Spleen (tissue), 11 donors: ENCODE data around the gene ABCC5. TPM values are rescaled to one million over a fixed set of nuclear protein-coding genes. Genes with fewer than 3 reads are reported as not detected.

Experiments
- DNase-seq: peaks from one replicate; pipeline ENCODE4 v3.0.0-alpha.2; 2020
- H3K27ac ChIP-seq, 8 donors: fragments of 200-600 bp; sonication (generic) in 7 of 8; 1 replicate in 4 of 8; 2 replicates in 4 of 8; pipeline versions ENCODE4 v1.5.0 to v1.8.0; 2016 to 2021; ENCODE audit warnings: inconsistent platforms in 4 of 8, mild to moderate bottlenecking in 4 of 8, moderate library complexity in 1 of 8
- H3K27me3 ChIP-seq, 7 donors: fragments of 200-600 bp; sonication (generic) in 6 of 7; replicated peaks in 1 of 7; 1 replicate in 4 of 7; 2 replicates in 3 of 7; pipeline versions ENCODE4 v1.5.0 to v1.8.0; 2016 to 2021; ENCODE audit warnings: inconsistent platforms in 3 of 7, mild to moderate bottlenecking in 1 of 7
- H3K36me3 ChIP-seq, 6 donors: fragments of 200-600 bp; sonication (generic) in 5 of 6; 1 replicate in 4 of 6; 2 replicates in 2 of 6; pipeline versions ENCODE4 v1.5.0 to v1.8.0; 2016 to 2021; ENCODE audit warnings: inconsistent platforms in 2 of 6
- H3K4me1 ChIP-seq, 6 donors: fragments of 200-600 bp; sonication (generic) in 5 of 6; 1 replicate in 3 of 6; 2 replicates in 3 of 6; pipeline versions ENCODE4 v1.5.0 to v1.8.0; 2016 to 2021; ENCODE audit warnings: inconsistent platforms in 3 of 6
- H3K4me3 ChIP-seq, 8 donors: fragments of 200-600 bp; sonication (generic) in 7 of 8; 1 replicate in 4 of 8; 2 replicates in 4 of 8; pipeline versions ENCODE4 v1.5.0 to v1.8.0; 2016 to 2021; ENCODE audit warnings: inconsistent platforms in 4 of 8, mild to moderate bottlenecking in 4 of 8, moderate library complexity in 2 of 8
- H3K9me3 ChIP-seq, 8 donors: fragments of 200-600 bp; sonication (generic) in 7 of 8; 1 replicate in 4 of 8; 2 replicates in 4 of 8; pipeline versions ENCODE4 v1.5.0 to v1.8.0; 2016 to 2021; ENCODE audit warnings: inconsistent platforms in 4 of 8
- POLR2A ChIP-seq, 3 donors: fragments of 450-650 bp; IDR thresholded peaks; one replicate each; pipeline ENCODE4 v1.5.1; 2017; ENCODE audit warnings: antibody characterized with exemption in 3 of 3, mild to moderate bottlenecking in 1 of 3
- POLR2AphosphoS5 ChIP-seq, 3 donors: sonication (generic); formaldehyde crosslinking; IDR thresholded peaks; one replicate each; pipeline ENCODE4 v1.5.1; 2017; ENCODE audit warnings: antibody characterized with exemption in 3 of 3
- WGBS, 5 donors: extraction: QIAGEN DNeasy Blood & Tissue Kit in 3 of 5; methylation state at CpG; one replicate each; pipeline versions ENCODE4 v1.1.5 to v1.1.7; 2013 to 2018; 5-methylcytosine and 5-hydroxymethylcytosine counted together
- intact Hi-C: fragments of 100-400 bp; cut with DNase I; formaldehyde crosslinking; loops from one replicate; pipeline ENCODE4 v1.15.0; 2023; ENCODE audit warnings: low total_unique reads
- polyA plus RNA-seq, 3 donors: library from polyadenylated mRNA; stranded (reverse); fragments of 200-250 nt; gene quantifications; one replicate each; pipeline ENCODE4 v1.2.1, GENCODE V29; 2013
- total RNA-seq, 7 donors: library from RNA; depleted of rRNA in 3 of 7; stranded (reverse); fragments of >200 nt in 3 of 7; fragmentation: NEBNext Ultra II Directional in 4 of 7; extraction: Animal tissue kit (Norgen Biotek cat#: 25700) in 4 of 7; gene quantifications; one replicate each; pipeline versions ENCODE4 v1.1.0 to v1.2.1, GENCODE V29; 2016 to 2021
- TF ChIP-seq, protein P1 (sequence below), 11 experiments: fragments of 200-600 bp in 7 of 11; fragments of 450-650 bp in 4 of 11; sonication (generic) in 4 of 11; IDR thresholded peaks in 8 of 11; conservative IDR thresholded peaks in 3 of 11; 1 replicate in 7 of 11; 2 replicates in 4 of 11; pipeline versions ENCODE4 v1.4.0 to v1.8.0; 2016 to 2021; ENCODE audit warnings: antibody characterized with exemption in 11 of 11, inconsistent platforms in 4 of 11, mild to moderate bottlenecking in 1 of 11
- donor health status: healthy with polysubstance abuse.
- donor health status: DM: no; HTN: no; CAD: no; lungs with moderate emphysema.
- donor health status: DM: no; HTN: no; CAD: no.
- donor health status: Bipolar disorder and iron deficiency.
- donor health status: healthy.
- donor health status: DM: no; HTN: no; CAD: no.
- donor health status: DM: yes; HTN: yes; CAD: no.

The ABCC5 gene
- total and polyA plus RNA-seq, 10 donors = 19.6 to 112 (median 59.9) TPM

DNA sequence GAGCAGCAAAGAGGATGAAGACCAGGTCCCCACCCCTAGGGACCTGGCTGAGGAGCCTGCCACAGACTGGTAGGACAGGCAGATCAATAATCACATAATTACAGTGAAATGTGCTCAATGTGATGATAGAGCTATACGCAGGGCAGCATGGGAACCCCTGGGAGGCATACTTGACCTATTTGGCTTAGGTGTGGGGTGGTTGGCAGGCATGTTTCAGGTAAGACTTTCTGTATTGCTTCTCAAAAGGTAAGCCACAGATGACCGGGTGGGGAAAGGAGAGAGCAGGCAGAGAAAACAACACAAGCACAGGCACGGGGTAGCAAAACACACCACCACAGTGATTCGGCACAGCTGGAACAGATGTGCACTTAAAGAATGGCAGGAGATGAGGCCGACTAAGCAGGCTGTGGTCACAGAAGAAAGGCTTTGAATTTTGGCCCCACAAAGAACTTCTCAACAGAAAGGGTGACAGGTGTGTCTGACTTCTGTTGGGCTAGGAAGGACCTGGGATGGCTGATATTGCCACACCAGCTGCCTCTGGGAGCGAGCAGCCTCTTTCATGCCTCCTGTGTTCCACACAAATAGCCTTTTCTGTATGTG, 64.1 kb downstream of the ABCC5 start:
- Histone ChIP-seq H3K4me3 (no peak overlapping the region), H3K9me3 (no peaks in the 10 kb centered on the region), H3K4me1 (no peaks in the 10 kb centered on the region), H3K36me3 (peaks cover 0 to 85% (median 28%) of the 10 kb centered on the region in 6 donors), H3K27me3 (no peaks in the 10 kb centered on the region), H3K27ac (no peak overlapping the region)
- intact Hi-C loops = no loop called here
- no peak for DNase-seq
- TF ChIP-seq POLR2A (IDR thresholded peaks at IDR 0.05) = no peak
- no peak for TF ChIP-seq POLR2AphosphoS5 (IDR thresholded peaks at IDR 0.05)
- TF ChIP-seq, protein P1, sequence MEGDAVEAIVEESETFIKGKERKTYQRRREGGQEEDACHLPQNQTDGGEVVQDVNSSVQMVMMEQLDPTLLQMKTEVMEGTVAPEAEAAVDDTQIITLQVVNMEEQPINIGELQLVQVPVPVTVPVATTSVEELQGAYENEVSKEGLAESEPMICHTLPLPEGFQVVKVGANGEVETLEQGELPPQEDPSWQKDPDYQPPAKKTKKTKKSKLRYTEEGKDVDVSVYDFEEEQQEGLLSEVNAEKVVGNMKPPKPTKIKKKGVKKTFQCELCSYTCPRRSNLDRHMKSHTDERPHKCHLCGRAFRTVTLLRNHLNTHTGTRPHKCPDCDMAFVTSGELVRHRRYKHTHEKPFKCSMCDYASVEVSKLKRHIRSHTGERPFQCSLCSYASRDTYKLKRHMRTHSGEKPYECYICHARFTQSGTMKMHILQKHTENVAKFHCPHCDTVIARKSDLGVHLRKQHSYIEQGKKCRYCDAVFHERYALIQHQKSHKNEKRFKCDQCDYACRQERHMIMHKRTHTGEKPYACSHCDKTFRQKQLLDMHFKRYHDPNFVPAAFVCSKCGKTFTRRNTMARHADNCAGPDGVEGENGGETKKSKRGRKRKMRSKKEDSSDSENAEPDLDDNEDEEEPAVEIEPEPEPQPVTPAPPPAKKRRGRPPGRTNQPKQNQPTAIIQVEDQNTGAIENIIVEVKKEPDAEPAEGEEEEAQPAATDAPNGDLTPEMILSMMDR (IDR thresholded peaks at IDR 0.05 in 8 of 11, conservative IDR thresholded peaks at IDR 0.05 in 3 of 11) = no peak
- WGBS, 5 donors = 71 to 82% (median 79%) methylated on average over 6 of the region's 6 CpGs

DNA sequence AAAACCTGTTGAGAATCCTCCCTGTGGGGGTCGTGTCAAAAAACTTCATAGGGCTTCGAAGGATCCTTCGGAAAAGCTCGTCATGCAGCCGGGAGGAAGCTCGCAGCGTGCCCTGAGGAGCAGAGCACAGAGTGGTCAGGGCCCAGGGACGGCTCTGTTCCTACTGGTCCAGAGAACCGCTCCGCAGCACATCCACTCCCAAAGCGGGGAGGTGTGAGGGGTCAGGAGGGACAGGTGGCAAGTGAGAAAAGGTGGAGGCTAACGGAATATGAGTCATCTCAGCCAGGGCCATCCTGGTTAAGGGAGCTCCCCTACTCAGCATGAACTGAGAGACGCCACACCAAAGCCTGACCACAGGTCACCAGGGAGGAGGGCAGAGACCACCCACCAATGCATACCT, 66.2 kb downstream of the ABCC5 start:
- Histone ChIP-seq H3K9me3 (no peaks in the 10 kb centered on the region), H3K27ac (no peak overlapping the region)
- WGBS, 5 donors = 86 to 94% (median 90%) methylated on average over 13 of the region's 13 CpGs

DNA sequence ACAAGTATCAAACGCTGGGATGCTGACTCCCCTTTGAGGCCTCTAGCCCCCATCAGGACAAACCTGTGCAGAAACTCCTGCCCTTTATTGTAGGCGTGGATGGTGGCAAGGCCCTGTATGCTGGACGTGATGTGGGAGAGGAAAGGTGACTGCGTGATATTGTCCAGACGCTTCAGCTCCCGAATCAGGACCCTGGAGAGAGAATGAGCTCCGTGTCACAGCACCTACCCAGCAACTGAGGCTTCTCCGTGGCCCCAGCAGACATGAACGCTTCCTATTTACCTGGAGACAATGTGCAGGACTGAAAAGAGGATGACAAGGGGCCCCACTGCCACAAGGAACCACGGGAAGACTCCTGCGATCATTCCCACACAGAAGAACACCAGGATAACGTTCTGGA, 68.0 kb downstream of the ABCC5 start:
- DNase-seq = no peak
- Histone ChIP-seq H3K36me3 (peaks cover 0 to 98% (median 49%) of the 10 kb centered on the region in 6 donors), H3K27me3 (no peaks in the 10 kb centered on the region), H3K4me3 (no peak overlapping the region), H3K4me1 (no peaks in the 10 kb centered on the region), H3K9me3 (no peaks in the 10 kb centered on the region), H3K27ac (no peak overlapping the region)
- intact Hi-C loops = no loop called here
- WGBS, 5 donors = 91 to 94% (median 94%) methylated on average over 10 to 12 of the region's 12 CpGs
- TF ChIP-seq POLR2AphosphoS5 (IDR thresholded peaks at IDR 0.05) (no peak), POLR2A (IDR thresholded peaks at IDR 0.05) (no peak)
- TF ChIP-seq, protein P1 (IDR thresholded peaks at IDR 0.05 in 8 of 11, conservative IDR thresholded peaks at IDR 0.05 in 3 of 11) = no peak

More for the DNA sequence above, 66.2 kb downstream of the ABCC5 start:
- no peaks in the 10 kb centered on the region for H3K4me1 ChIP-seq
- no peak for TF ChIP-seq POLR2A (IDR thresholded peaks at IDR 0.05)
- peak in 1 of 3 donors; percentile 14 for TF ChIP-seq POLR2AphosphoS5 (IDR thresholded peaks at IDR 0.05)
- intact Hi-C loops = no loop called here
- DNase-seq = no peak
- H3K4me3 ChIP-seq = no peak overlapping the region
- H3K27me3 ChIP-seq = no peaks in the 10 kb centered on the region
- H3K36me3 ChIP-seq = peaks cover 0 to 92% (median 33%) of the 10 kb centered on the region in 6 donors

DNA sequence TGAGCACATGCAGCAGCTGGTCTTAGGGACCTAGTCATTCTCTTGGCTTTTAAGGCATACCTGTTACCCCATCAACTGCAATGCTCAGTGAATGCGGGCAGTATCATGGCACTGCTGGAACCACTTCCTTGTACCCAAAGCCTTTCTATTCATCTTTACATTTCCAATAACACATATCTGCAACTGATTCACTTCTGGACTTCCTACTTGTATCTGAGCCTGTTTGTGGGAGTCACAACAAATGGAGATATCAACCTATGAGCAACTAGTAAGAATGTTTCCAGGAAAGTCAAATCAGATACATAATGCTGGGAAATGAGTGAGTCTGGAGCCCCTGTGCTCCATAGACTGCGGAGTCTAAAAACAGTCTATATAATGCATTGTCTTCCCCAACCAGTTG, 71.6 kb downstream of the ABCC5 start:
- Histone ChIP-seq H3K36me3 (peaks cover 0 to 100% (median 54%) of the 10 kb centered on the region in 6 donors), H3K4me3 (no peak overlapping the region), H3K9me3 (no peaks in the 10 kb centered on the region), H3K27me3 (no peaks in the 10 kb centered on the region), H3K27ac (no peak overlapping the region), H3K4me1 (no peaks in the 10 kb centered on the region)
- no peak for DNase-seq
- no peak for TF ChIP-seq POLR2A (IDR thresholded peaks at IDR 0.05)
- TF ChIP-seq POLR2AphosphoS5 (IDR thresholded peaks at IDR 0.05) = no peak
- TF ChIP-seq, protein P1 (IDR thresholded peaks at IDR 0.05 in 8 of 11, conservative IDR thresholded peaks at IDR 0.05 in 3 of 11) = no peak
- intact Hi-C loops = no loop called here
- 91 to 98% (median 93%) methylated on average over 2 of the region's 2 CpGs for WGBS, 5 donors
